Activated naive CD4-positive, alpha-beta T cell treated with anti-CD3 and anti-CD28 coated beads for 36 hours (primary cell): ENCODE measurements around the gene BAZ1B. TPM values are rescaled to one million over a fixed set of nuclear protein-coding genes. Genes with fewer than 3 reads are reported as not detected.
"Not testable (repeated sequence)": the region's sequence is repeated elsewhere in the genome, so short reads cannot be mapped to it uniquely, and the experiment has no call there.

ENCODE experiments used
- CTCF ChIA-PET: fragments of 350-600 bp; sonication (Branson Sonifier 250); formaldehyde crosslinking; loops from one replicate; lab custom pipeline; 2021; ENCODE audit warnings: antibody characterized with exemption; lab: Charles Lee
- DNase-seq: peaks from one replicate; pipeline ENCODE4 v3.0.0-alpha.2; 2020
- H3K27ac Mint-ChIP-seq: one replicate; pipeline ENCODE4 v1.8.0; 2021; ENCODE audit warnings: mild to moderate bottlenecking, mixed read lengths
- H3K27me3 Mint-ChIP-seq: one replicate; pipeline ENCODE4 v1.8.0; 2021; ENCODE audit warnings: low read depth, mixed read lengths
- H3K36me3 Mint-ChIP-seq: one replicate; pipeline ENCODE4 v1.8.0; 2021; ENCODE audit warnings: low read depth, mixed read lengths
- H3K4me1 Mint-ChIP-seq: one replicate; pipeline ENCODE4 v1.8.0; 2021; ENCODE audit warnings: low read depth, mixed read lengths
- H3K4me3 Mint-ChIP-seq: one replicate; pipeline ENCODE4 v1.8.0; 2021; ENCODE audit warnings: mild to moderate bottlenecking, moderate library complexity, mixed read lengths
- H3K9me3 Mint-ChIP-seq: one replicate; pipeline ENCODE4 v1.8.0; 2021; ENCODE audit warnings: mixed read lengths
- intact Hi-C: fragments of 100-400 bp; cut with micrococcal nuclease; formaldehyde crosslinking; loops from one replicate; pipeline ENCODE4 v1.15.1; 2023
- total RNA-seq, 2 experiments: library from RNA; stranded (reverse); gene quantifications; one replicate each; pipeline ENCODE4 v1.2.3, GENCODE V29; 2021

The BAZ1B gene
- total RNA-seq, 2 experiments from 2014 or later: 67.6 to 69.9 TPM

DNA sequence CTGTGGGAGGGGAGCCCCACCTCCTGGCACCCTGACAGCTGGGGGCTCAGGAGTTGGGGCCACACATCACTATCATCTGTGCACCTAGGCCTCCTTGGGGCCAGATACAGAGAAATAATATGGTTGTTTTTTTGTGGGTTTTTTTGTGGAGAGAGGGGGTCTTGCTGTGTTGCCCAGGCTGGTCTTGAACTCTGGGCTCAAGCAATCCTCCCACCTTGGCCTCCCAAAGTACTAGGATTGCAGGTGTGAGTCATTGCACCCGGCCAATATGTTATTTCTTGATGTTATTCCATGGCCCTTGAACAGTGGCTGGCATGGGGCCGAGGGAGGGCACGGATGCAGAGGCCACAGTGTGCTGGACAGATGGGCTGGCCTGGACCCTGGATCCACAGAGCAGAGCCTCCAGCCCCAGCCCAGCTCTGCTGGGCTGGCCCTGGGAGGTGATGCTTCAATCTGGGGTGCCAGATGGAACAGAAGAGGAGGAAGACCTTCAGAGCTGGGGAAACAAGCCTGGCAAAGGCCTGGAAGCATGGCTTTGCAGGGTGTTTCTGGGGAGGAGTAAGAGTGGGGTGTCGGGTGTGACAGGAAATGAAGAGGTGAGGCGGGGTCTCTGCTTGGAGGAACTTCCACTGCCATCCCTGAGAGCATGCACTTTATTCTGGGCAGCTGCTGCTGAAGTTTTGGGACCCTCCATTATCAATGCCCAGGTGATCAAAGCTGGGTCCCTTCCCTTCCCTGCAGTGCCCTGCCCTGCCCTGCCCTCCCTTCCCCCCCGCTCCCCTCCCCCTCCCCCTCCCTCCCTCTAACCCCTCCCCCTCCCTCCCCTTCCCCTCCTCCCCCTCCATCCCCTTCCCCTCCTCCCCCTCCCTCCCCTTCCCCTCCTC, 92.2 kb downstream of the BAZ1B start:
- CTCF ChIA-PET: no interaction called here
- H3K4me3 Mint-ChIP-seq: no peak overlapping the region
- H3K27ac Mint-ChIP-seq: no peak overlapping the region
- peaks cover 2% of the 10 kb centered on the region for H3K9me3 Mint-ChIP-seq
- no peak for DNase-seq
- intact Hi-C loops: loop anchor here (10.0 kb wide), 1 partner anchor 255 kb away; the partner anchor contains the start of genes BUD23 and DNAJC30
- H3K36me3 Mint-ChIP-seq: no peaks in the 10 kb centered on the region
- peaks cover 9% of the 10 kb centered on the region for H3K27me3 Mint-ChIP-seq
- peaks cover 6% of the 10 kb centered on the region for H3K4me1 Mint-ChIP-seq

DNA sequence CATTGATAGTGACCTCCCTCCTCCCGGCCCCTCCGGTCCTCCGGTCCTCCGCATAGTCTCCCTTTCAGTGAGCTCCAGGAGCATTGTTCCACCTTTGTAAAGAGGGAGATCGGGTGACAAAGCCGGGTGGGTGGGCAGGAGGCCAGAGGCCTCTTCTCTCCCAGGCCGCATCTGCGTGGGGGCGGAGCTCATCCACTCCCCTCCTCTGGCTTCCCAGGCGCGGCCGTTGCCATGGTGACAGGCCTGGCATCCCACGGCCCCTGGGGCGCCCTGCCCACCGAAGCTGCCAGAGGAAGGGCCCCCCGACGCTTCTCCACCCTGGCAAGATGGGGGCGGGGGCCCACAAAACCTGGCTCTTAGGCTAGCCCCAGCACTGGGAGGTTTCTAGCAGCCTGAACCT, 92.9 kb downstream of the BAZ1B start:
- DNase-seq: no peak
- Mint-ChIP-seq H3K27ac (no peak overlapping the region), H3K4me3 (no peak overlapping the region), H3K27me3 (peaks cover 6% of the 10 kb centered on the region), H3K9me3 (no peaks in the 10 kb centered on the region), H3K4me1 (peaks cover 4% of the 10 kb centered on the region), H3K36me3 (no peaks in the 10 kb centered on the region)
- CTCF ChIA-PET: no interaction called here
- intact Hi-C loops: no loop called here

DNA sequence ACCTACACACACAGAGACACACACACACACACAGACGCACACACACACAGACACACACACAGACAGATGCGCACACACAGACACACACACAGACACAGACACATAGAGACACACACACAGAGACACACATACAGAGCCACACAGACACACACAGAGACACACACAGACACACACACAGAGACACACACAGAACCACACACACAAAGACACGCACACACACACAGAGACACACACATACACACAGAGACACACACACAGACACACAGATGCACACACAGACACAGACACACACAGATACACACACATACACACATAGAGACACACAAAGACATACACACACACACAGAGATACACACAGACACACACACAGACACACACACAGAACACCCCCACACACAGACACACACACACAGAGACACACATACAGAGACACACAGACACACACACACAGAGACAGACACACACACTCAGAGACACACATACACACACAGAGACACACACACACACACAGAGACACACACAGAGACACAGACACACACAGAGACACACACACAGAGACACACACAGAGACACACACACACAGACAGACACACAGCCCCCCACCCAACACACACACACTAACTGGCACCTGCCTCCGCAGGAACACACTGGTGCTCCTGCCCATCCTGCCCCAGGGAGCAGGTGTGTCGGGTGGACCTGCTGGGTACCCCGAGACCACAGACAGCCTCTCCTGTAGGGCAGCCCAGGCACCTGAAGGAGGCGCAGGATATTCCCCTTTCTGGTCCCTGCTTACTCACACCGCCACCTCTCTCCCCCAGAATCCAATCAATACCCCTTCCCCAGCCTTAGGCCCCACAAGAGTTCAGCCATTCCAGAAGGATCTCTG, 93.9 kb downstream of the BAZ1B start:
- Mint-ChIP-seq H3K27me3 (peaks cover 6% of the 10 kb centered on the region), H3K36me3 (no peaks in the 10 kb centered on the region), H3K27ac (no peak overlapping the region), H3K4me1 (peaks cover 4% of the 10 kb centered on the region), H3K9me3 (no peaks in the 10 kb centered on the region), H3K4me3 (no peak overlapping the region)
- no peak for DNase-seq
- intact Hi-C loops: no loop called here
- CTCF ChIA-PET: no interaction called here

DNA sequence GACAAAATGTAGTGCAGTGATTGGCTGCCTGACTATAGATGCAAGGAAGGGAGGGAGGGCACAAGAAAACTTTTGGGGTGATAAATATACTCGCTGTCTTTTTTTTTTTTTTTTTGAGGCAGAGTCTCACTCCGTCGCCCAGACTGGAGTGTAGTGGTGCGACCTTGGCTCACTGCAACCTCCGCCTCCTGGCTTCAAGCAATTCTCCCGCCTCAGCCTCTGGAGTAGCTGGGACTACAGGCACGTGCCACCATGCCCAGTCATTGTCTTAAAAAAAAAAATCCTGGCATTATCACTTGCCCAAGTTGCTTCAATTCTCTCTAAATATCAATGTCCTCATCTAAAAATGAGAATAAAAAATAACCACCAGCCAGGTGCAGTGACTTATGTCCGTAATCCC, 96.1 kb downstream of the BAZ1B start:
- Mint-ChIP-seq H3K4me3 (no peak overlapping the region), H3K27ac (no peak overlapping the region), H3K27me3 (peaks cover 2% of the 10 kb centered on the region), H3K4me1 (no peaks in the 10 kb centered on the region), H3K36me3 (no peaks in the 10 kb centered on the region), H3K9me3 (no peaks in the 10 kb centered on the region)
- no peak for DNase-seq
- CTCF ChIA-PET: interaction anchor here (1.3 kb wide), 1 partner anchor 26 kb away, joined by 3 read pairs; no protein-coding TSS in a partner anchor
- intact Hi-C loops: no loop called here

DNA sequence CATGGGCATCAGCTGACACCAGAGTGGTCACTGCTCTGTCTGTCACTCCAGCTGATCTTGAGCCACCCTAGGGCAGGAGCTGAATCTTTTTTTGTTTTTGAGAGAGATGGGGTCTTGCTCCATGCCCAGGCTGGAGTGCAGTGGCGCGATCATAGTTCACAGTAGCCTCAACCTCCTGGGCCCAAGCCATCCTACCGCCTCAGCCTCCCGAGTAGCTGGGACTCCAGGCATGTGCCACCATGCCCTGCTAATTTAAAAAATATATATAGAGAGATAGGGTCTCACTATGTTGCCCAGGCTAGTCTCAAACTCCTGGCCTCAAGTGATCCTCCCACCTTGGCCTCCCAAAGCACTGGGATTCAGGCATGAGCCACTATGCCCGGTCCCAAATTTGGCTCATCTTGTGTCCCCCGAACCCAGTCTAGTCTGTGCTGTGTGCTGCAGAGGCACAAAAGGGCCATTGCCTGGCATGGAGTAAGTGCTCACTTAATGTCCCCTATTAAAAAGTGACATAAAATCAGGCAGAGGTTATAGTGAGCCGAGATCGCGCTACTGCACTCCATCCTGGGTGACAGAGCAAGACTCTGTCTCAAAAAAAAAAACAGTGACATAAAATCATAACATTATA, 96.6 kb downstream of the BAZ1B start:
- H3K27ac Mint-ChIP-seq: no peak overlapping the region
- CTCF ChIA-PET: interaction anchor here (1.3 kb wide), 1 partner anchor 26 kb away, joined by 3 read pairs; no protein-coding TSS in a partner anchor
- H3K9me3 Mint-ChIP-seq: no peaks in the 10 kb centered on the region
- H3K27me3 Mint-ChIP-seq: peaks cover 2% of the 10 kb centered on the region
- no peak overlapping the region for H3K4me3 Mint-ChIP-seq
- intact Hi-C loops: no loop called here
- no peaks in the 10 kb centered on the region for H3K4me1 Mint-ChIP-seq
- no peaks in the 10 kb centered on the region for H3K36me3 Mint-ChIP-seq
- no peak for DNase-seq

DNA sequence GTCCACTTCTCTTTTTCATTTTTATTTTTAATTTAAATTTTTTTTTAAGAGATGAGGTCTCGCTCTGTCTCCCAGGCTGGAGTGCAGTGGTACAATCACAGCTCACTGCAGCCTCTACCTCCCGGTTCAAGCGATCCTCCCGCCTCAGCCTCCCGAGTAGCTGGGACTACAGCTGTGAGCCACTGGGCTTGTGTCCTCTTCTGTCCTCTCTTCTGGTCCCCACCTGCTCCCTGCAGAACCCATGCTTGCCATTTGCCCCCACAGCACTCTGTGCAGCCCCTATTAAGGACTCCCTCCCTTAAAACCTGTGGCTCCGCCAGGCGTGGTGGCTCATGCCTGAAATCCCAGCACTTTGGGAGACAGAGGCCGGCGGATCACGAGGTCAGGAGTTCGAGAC, 97.6 kb downstream of the BAZ1B start:
- Mint-ChIP-seq H3K27ac (no peak overlapping the region), H3K4me3 (no peak overlapping the region), H3K4me1 (peaks cover 5% of the 10 kb centered on the region), H3K36me3 (no peaks in the 10 kb centered on the region), H3K9me3 (no peaks in the 10 kb centered on the region), H3K27me3 (peaks cover 2% of the 10 kb centered on the region)
- DNase-seq: no peak
- intact Hi-C loops: no loop called here
- CTCF ChIA-PET: no interaction called here

DNA sequence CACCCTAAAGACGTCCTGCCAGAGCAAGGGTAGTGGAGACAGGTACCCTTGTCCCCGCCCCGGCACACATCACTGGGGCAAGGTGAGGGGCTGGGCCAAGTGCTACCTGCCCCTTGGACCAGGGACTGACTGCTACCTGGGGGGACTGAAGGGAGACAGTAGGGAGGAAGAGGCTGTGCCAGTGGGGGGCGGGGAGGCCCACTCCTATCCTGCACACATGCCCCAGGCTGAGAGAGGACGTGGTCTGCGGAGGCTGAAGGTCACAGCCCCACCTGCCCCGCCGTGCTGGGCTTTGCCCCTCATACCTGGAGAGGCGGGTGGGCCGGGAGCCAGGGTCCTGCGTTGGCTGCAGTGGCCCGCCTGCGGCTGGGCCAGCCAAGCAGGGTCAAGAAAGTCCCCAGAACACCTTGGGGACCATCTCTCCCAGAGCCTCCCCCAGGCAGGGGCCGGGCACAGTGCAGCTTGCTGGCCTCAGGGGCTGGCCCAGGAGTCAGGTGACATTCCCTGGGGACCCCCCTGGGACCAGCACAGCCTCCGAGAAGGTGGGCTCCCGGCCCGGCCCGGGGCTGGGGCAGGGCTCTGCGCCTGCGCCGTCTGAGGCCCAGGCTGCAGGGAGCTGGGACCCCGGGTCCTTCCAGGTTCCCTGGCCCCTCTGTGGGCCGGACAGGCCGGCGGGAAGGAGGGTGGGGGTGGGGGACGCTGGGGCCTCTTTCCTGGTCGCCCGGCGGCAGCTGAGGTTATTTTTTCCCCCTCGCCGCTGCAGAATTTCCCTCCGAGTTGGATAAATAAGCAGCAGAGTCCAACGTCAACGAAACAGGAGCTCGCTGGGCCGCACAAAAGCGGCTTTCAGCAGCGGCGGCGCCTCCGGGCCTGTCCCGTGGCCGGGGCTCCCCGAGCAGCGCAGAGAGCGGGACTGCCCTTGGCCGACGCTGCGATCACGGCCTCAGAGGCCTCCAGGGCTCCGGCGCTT, 98.3 kb downstream of the BAZ1B start:
- H3K9me3 Mint-ChIP-seq: no peaks in the 10 kb centered on the region
- peaks cover 5% of the 10 kb centered on the region for H3K4me1 Mint-ChIP-seq
- H3K27me3 Mint-ChIP-seq: peaks cover 2% of the 10 kb centered on the region
- no peak overlapping the region for H3K4me3 Mint-ChIP-seq
- H3K27ac Mint-ChIP-seq: no peak overlapping the region
- intact Hi-C loops: no loop called here
- CTCF ChIA-PET: no interaction called here
- no peak for DNase-seq
- H3K36me3 Mint-ChIP-seq: no peaks in the 10 kb centered on the region

DNA sequence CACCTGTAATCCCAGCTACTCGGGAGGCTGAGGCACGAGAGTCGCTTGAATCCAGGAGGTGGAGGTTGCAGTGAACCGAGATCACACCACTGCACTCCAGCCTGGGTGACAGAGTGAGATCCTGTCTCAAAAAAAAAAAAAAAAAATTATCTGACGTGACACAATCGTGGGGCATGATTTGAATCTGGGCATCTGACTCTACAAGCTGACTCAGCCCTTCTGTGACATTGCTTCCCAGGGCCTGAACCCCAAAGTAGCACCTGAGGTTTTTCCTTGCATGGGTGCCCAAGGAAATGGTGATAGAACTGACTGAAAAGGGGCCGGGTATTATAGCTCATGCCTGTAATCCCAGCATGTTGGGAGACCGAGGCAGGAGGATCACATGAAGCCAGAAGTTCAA, 101.5 kb downstream of the BAZ1B start:
- H3K9me3 Mint-ChIP-seq, H3K4me3 Mint-ChIP-seq, H3K36me3 Mint-ChIP-seq, intact Hi-C loops, CTCF ChIA-PET, H3K27ac Mint-ChIP-seq, H3K4me1 Mint-ChIP-seq, H3K27me3 Mint-ChIP-seq, DNase-seq: not testable (repeated sequence)

DNA sequence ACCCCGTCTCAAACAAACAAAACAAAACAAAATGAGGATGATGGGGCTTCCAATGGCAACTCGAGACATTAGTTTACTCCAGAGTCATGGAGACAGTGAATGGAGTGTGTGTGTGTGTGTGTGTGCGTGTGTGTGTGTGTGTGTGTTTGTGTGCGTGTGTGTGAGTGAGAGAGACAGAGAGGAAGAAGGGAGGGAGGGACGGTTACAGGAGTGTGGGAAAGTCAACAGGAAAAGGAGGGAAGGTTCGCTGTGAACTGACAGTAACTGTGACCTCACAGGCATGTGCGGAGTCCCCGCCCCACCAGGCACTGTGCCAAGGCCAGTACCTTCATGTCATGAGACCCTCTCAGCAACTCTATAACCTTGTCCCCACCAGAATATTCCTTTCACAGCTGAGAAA, 102.1 kb downstream of the BAZ1B start:
- not testable (repeated sequence) for H3K4me3 Mint-ChIP-seq

DNA sequence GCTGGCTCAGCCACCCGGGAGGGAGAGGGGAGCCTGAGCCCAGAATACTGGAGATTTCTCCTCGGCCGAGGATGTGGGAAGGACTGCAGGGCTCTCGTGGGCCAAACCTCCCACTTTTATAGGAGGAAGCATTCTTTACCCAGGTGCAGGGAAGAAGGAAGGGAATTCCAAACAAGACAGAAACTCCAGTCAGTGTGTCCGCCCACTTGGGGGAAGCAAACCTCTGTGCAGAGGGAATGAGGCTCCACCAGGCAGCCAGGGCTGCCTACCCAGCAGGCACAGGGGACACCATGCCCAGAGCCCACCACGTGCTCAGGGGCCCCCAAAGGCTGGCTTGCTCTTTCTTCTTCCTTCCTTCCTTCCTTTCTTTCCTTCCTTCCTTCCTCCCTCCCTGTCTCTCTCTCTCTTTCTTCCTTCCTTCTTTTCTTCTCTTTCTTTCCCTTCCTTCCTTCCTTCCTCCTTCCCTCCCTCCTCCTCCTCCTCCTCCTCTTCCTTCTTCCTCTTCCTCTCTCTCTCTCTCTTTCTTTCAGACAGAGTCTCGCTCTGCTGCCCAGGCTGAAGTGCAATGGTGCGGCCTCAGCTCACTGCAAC, 103.9 kb downstream of the BAZ1B start:
- intact Hi-C loops: no loop called here
- Mint-ChIP-seq H3K9me3 (no peaks in the 10 kb centered on the region), H3K27ac (no peak overlapping the region), H3K4me1 (peaks cover 5% of the 10 kb centered on the region), H3K36me3 (no peaks in the 10 kb centered on the region), H3K27me3 (no peaks in the 10 kb centered on the region), H3K4me3 (no peak overlapping the region)
- DNase-seq: no peak
- CTCF ChIA-PET: no interaction called here

More for the DNA sequence above, 102.1 kb downstream of the BAZ1B start:
- DNase-seq, H3K9me3 Mint-ChIP-seq, H3K27ac Mint-ChIP-seq, H3K27me3 Mint-ChIP-seq, intact Hi-C loops, H3K36me3 Mint-ChIP-seq, CTCF ChIA-PET, H3K4me1 Mint-ChIP-seq: not testable (repeated sequence)

DNA sequence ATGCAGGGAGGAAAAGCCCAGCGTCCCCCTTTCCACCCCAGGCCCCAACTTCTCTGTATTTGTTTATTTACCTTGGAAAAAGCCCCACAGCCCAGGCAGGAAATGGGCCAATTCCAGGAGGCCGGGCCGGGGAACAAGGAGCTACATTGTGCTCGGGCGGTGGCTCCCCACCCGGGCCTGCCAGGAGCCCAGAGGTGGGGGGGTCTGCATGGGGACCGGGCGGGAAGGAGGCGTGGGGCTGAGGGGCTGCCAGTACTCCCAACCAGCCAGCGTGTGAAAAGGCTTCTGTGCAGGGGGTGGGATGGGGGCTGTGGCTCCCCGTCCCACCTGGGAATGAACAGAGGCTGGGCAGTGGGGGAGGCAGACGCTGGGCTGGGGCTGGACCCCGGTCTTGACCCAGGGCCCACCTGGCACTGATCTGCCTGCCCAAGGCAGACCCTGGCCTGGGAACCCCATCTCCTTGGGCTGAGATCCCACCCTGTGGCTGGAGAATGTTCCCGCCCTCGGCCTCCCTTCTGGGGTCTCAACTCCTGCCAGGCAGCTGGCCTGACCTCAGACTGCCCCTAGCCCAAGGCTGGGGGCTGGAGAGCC, 111.5 kb downstream of the BAZ1B start:
- CTCF ChIA-PET, H3K4me1 Mint-ChIP-seq, DNase-seq, intact Hi-C loops, H3K27ac Mint-ChIP-seq, H3K36me3 Mint-ChIP-seq, H3K27me3 Mint-ChIP-seq, H3K9me3 Mint-ChIP-seq, H3K4me3 Mint-ChIP-seq: not testable (repeated sequence)
